Heart left ventricle (tissue), 16 donors: ENCODE data around the gene AKR1E2. TPM values are rescaled to one million over a fixed set of nuclear protein-coding genes. Genes with fewer than 3 reads are reported as not detected.
A peak's percentile ranks its signal among the peaks of the same experiment; 100 is the strongest.

Source experiments
- ATAC-seq, 4 donors: fragments of 200-7000 bp; cut with Tn5 transposase; one replicate each; pipeline ENCODE4 v1.9.1; 2020 to 2022; ENCODE audit warnings: moderate library complexity in 4 of 4, mild to moderate bottlenecking in 3 of 4, moderate number of reproducible peaks in 1 of 4
- DNase-seq, 5 donors: peaks; one replicate each; pipeline ENCODE4 v3.0.0-alpha.2; 2020
- H3K27ac ChIP-seq, 12 donors: fragments of 200-600 bp; sonication (generic) in 4 of 12; one replicate each; pipeline versions ENCODE4 v1.5.0 to v1.8.0; 2016 to 2022; ENCODE audit warnings: mild to moderate bottlenecking in 2 of 12
- H3K27me3 ChIP-seq, 9 donors: fragments of 200-600 bp; sonication (generic) in 2 of 9; one replicate each; pipeline versions ENCODE4 v1.5.1 to v1.8.0; 2016 to 2022; ENCODE audit warnings: mild to moderate bottlenecking in 3 of 9
- H3K36me3 ChIP-seq, 9 donors: fragments of 200-600 bp; sonication (generic) in 2 of 9; one replicate each; pipeline versions ENCODE4 v1.5.0 to v1.8.0; 2018 to 2022; ENCODE audit warnings: mild to moderate bottlenecking in 2 of 9
- H3K4me1 ChIP-seq, 12 donors: fragments of 200-600 bp; sonication (generic) in 4 of 12; one replicate each; pipeline versions ENCODE4 v1.5.0 to v1.8.0; 2016 to 2022; ENCODE audit warnings: mild to moderate bottlenecking in 3 of 12
- H3K4me3 ChIP-seq, 12 donors: fragments of 200-600 bp; sonication (generic) in 4 of 12; one replicate each; pipeline versions ENCODE4 v1.5.0 to v1.8.0; 2017 to 2022; ENCODE audit warnings: mild to moderate bottlenecking in 9 of 12, moderate library complexity in 4 of 12
- H3K9me3 ChIP-seq, 12 donors: fragments of 200-600 bp; sonication (generic) in 4 of 12; one replicate each; pipeline versions ENCODE4 v1.5.0 to v1.8.0; 2016 to 2022; ENCODE audit warnings: mild to moderate bottlenecking in 1 of 12
- POLR2A ChIP-seq, 2 donors: fragments of 450-650 bp; IDR thresholded peaks; one replicate each; pipeline ENCODE4 v1.6.1; 2017; ENCODE audit warnings: antibody characterized with exemption in 2 of 2, mild to moderate bottlenecking in 2 of 2, moderate library complexity in 2 of 2
- WGBS, 4 donors: extraction: QIAGEN DNeasy Blood & Tissue Kit in 2 of 4; methylation state at CpG; one replicate each; pipeline versions ENCODE4 v1.1.5 to v1.1.7; 2013 to 2018; 5-methylcytosine and 5-hydroxymethylcytosine counted together
- intact Hi-C, 10 donors: fragments of 100-400 bp; cut with DNase I; formaldehyde crosslinking; loops; one replicate each; pipeline versions ENCODE4 v1.11.1 to v1.14.2; 2022
- polyA plus RNA-seq, 2 donors: library from polyadenylated mRNA; stranded (reverse); fragments of 200-250 nt; gene quantifications; one replicate each; pipeline ENCODE4 v1.2.3, GENCODE V29; 2013
- total RNA-seq, 9 donors: library from RNA; depleted of rRNA in 2 of 9; stranded (reverse); fragments of >200 nt in 2 of 9; fragmentation: NEBNext Ultra II Directional in 3 of 9; extraction: Animal tissue kit (Norgen Biotek cat#: 25700) in 3 of 9; gene quantifications; one replicate each; pipeline versions ENCODE4 v1.1.0 to v1.2.4, GENCODE V29; 2016 to 2023
- TF ChIP-seq, protein P1 (sequence below), 12 donors: fragments of 200-600 bp; sonication (generic) in 4 of 12; IDR thresholded peaks; one replicate each; pipeline versions ENCODE4 v1.5.0 to v1.8.0; 2018 to 2022; ENCODE audit warnings: antibody characterized with exemption in 12 of 12, mild to moderate bottlenecking in 5 of 12
- donor health status: ischemic (EF 13 %, LVEDD 7.1; RV severe dilation, severe dysfunction).
- donor health status: healthy with polysubstance abuse.
- donor health status: DM: no; HTN: yes; CAD: no.
- donor health status: DM: no; HTN: no; CAD: no.
- donor health status: ischemic (EF 25% LVEDD 6.9; RV normal size, moderate dysfunction).
- donor health status: ischemic (EF 25% LVEDD 5.7; RV mildly dilated, moderate dysfunction).
- donor health status: healthy.
- donor health status: DM: yes; HTN: yes; CAD: no.
- donor health status: ischemic (EF 35%, LVEDD 5.7; RV mildly dilated, moderate dysfunction).
- donor health status: nonischemic (EF 11% LVEDD 7.7; RV severe dilation, severe dysfunction).
- donor health status: DM: yes; HTN: yes; CAD: no.
- donor health status: PGD.
- donor health status: ischemic (EF 29% LVEDD 5.4; RV normal size, mild dysfunction).
- donor health status: nonischemic (EF 23%, LVEDD 6.1; RV moderate dilation, normal function).

AKR1E2 gene
- total and polyA plus RNA-seq, 11 donors, result 1.2 to 8.0 (median 3.8) TPM

DNA sequence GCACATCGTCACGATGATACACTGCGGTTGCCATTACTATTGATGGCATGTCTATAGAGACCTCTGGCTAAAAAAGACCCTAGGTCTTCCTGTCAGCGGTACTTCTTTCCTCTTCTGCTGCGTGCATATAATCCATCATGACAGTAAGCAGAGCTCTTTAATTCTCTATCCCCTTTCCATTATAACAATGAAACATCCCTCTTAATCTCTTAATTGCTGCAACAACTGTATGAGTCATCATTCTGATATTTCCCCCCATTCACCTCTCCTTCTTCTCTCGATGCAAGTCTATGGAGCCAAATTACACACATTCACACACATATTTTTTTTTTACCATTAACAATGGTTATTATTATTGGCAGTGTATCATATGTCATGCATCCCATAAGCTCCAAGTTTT lies 45.2 kb upstream of the AKR1E2 start:
- no peak overlapping the region for H3K27ac ChIP-seq
- ATAC-seq, result peak in 1 of 4 donors; percentile 41
- intact Hi-C loops, result no loop called here
- H3K4me3 ChIP-seq, result no peak overlapping the region
- no peaks in the 10 kb centered on the region for H3K36me3 ChIP-seq
- 41 to 63% (median 54%) methylated on average over 6 of the region's 6 CpGs for WGBS, 4 donors
- H3K4me1 ChIP-seq, result peaks cover 0 to 11% (median 5%) of the 10 kb centered on the region in 12 donors
- no peaks in the 10 kb centered on the region for H3K9me3 ChIP-seq
- no peak for DNase-seq
- no peaks in the 10 kb centered on the region for H3K27me3 ChIP-seq
- no peak for TF ChIP-seq POLR2A (IDR thresholded peaks at IDR 0.05)
- TF ChIP-seq, protein P1, sequence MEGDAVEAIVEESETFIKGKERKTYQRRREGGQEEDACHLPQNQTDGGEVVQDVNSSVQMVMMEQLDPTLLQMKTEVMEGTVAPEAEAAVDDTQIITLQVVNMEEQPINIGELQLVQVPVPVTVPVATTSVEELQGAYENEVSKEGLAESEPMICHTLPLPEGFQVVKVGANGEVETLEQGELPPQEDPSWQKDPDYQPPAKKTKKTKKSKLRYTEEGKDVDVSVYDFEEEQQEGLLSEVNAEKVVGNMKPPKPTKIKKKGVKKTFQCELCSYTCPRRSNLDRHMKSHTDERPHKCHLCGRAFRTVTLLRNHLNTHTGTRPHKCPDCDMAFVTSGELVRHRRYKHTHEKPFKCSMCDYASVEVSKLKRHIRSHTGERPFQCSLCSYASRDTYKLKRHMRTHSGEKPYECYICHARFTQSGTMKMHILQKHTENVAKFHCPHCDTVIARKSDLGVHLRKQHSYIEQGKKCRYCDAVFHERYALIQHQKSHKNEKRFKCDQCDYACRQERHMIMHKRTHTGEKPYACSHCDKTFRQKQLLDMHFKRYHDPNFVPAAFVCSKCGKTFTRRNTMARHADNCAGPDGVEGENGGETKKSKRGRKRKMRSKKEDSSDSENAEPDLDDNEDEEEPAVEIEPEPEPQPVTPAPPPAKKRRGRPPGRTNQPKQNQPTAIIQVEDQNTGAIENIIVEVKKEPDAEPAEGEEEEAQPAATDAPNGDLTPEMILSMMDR (IDR thresholded peaks at IDR 0.05), result no peak

- H3K27ac ChIP-seq, result no peak overlapping the region
- TF ChIP-seq POLR2A (IDR thresholded peaks at IDR 0.05), result no peak
- TF ChIP-seq, protein P1 (IDR thresholded peaks at IDR 0.05), result no peak
- WGBS, 4 donors, result 62 to 94% (median 78%) methylated on average over 3 of the region's 3 CpGs
- H3K4me1 ChIP-seq, result peaks cover 0 to 11% (median 5%) of the 10 kb centered on the region in 12 donors
- no peak for DNase-seq
- no peaks in the 10 kb centered on the region for H3K36me3 ChIP-seq
- no peak overlapping the region for H3K4me3 ChIP-seq
- no peaks in the 10 kb centered on the region for H3K9me3 ChIP-seq
- ATAC-seq, result no peak
- intact Hi-C loops, result no loop called here
- no peaks in the 10 kb centered on the region for H3K27me3 ChIP-seq
Measured at GRCh38 chr10:4781955-4782354, 44.1 kb upstream of the AKR1E2 start.

DNA sequence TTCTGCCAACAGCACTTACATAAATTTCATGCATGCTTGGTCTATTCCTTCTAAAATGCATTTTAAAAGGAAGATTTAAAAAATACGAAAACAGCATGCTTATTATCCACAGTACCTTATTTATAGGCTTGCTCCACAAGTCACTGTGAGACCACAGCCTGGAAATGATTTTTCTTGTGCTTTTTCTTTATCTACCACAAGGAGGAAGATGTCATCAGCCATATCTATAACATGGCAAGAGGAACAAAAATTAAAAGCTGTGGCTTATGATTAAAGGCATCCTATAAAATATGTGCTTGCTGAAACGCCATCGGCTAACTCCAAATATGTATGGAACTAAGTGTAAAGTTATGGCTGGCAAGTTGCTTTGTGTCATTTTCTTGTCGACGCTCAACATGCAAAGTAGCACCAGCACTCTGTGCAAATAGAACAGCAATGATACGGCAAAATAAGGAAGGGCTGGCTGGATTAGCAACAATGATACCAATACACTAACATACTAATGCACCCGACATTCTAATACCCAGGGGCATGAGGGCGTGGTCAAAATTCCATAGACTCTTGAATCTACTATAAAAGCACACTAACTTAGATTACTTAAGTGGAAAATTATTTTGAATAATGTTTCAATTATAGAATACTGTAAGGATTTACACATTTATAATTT lies 41.2 kb upstream of the AKR1E2 start:
- DNase-seq, result no peak
- no peak overlapping the region for H3K27ac ChIP-seq
- H3K4me3 ChIP-seq, result no peak overlapping the region
- TF ChIP-seq POLR2A (IDR thresholded peaks at IDR 0.05), result no peak
- TF ChIP-seq, protein P1 (IDR thresholded peaks at IDR 0.05), result no peak
- no peaks in the 10 kb centered on the region for H3K27me3 ChIP-seq
- no peaks in the 10 kb centered on the region for H3K36me3 ChIP-seq
- H3K4me1 ChIP-seq, result peaks cover 0 to 11% (median 5%) of the 10 kb centered on the region in 12 donors
- no peak for ATAC-seq
- no peaks in the 10 kb centered on the region for H3K9me3 ChIP-seq
- WGBS, 4 donors, result 58 to 63% (median 61%) methylated on average over 8 of the region's 8 CpGs
- intact Hi-C loops, result no loop called here

DNA sequence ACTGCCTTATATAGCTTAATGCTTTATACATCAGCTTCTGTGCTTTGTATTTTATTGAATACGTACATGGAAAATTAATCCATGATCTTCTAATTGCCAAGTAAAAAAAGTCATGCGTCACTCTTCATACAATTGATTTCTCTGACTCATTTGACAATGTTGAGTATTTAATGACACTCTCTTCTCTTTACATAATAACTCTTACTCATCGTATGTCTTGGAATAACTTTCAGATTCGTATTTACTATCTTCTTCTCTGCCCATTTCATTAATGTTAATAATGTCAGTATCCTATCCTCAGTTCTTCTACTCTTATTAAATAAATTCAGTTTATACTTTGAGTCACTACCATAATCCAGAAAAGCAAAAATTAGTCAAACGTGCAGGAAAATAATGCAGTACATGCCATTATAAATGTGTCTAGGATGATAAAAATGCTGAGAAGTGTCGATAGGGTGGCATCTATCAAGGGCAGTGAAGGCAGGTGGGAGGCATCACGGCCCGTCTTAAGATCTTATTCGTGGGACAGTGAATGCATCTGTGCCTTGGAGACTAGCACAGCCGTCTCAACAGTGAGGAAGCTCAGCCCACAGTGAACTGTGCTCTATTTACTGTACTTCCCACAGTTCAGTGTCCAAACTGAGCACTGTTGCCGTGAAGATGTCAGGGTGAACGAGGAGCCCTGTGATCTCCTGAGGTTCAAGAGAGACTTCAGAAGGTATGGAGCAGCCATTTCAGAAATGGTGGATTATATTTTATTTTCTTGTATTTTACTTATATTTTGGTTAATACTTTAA lies 39.8 kb upstream of the AKR1E2 start:
- Histone ChIP-seq H3K4me1 (peaks cover 0 to 2% (median 0%) of the 10 kb centered on the region in 12 donors), H3K27me3 (no peaks in the 10 kb centered on the region), H3K4me3 (no peak overlapping the region), H3K27ac (no peak overlapping the region), H3K36me3 (no peaks in the 10 kb centered on the region), H3K9me3 (no peaks in the 10 kb centered on the region)
- 70 to 81% (median 70%) methylated on average over 12 of the region's 12 CpGs for WGBS, 4 donors
- no peak for DNase-seq
- no peak for ATAC-seq
- TF ChIP-seq POLR2A (IDR thresholded peaks at IDR 0.05), result no peak
- TF ChIP-seq, protein P1 (IDR thresholded peaks at IDR 0.05), result no peak
- intact Hi-C loops, result no loop called here
